ENCODE results near the gene SFT2D3.

The SFT2D3 gene

GRCh38 chr2:127656569-127657231 lies 44.6 kb upstream of the SFT2D3 start:
- TF ChIP-seq POLR2AphosphoS5 (IDR thresholded peaks at IDR 0.05; ENCODE audit: borderline replicate concordance, low read depth, low read length), result no peak
- no peak for TF ChIP-seq FOXP2 (optimal IDR thresholded peaks at IDR 0.05; ENCODE audit: control extremely low read depth, extremely low read length, insufficient read depth)
- TF ChIP-seq EZH2 (IDR thresholded peaks at IDR 0.05), result no peak
- Histone ChIP-seq H3K36me3 (ENCODE audit: insufficient read depth, low read length) (no peaks in the 10 kb centered on the region), H3K4me3 (no peak overlapping the region), H3K9me3 (ENCODE audit: low read depth, low read length) (no peaks in the 10 kb centered on the region), H3K27ac (no peak overlapping the region), H3K9ac (ENCODE audit: insufficient read length) (no peak overlapping the region)
- DNase-seq (ENCODE audit: low read depth, low spot score), result no peak

GRCh38 chr2:127657232-127657595 lies 44.1 kb upstream of the SFT2D3 start:
- Histone ChIP-seq H3K9ac (ENCODE audit: insufficient read length) (no peak overlapping the region), H3K9me3 (ENCODE audit: low read depth, low read length) (no peaks in the 10 kb centered on the region), H3K4me3 (no peak overlapping the region), H3K36me3 (ENCODE audit: insufficient read depth, low read length) (no peaks in the 10 kb centered on the region), H3K27ac (no peak overlapping the region)
- TF ChIP-seq POLR2AphosphoS5 (IDR thresholded peaks at IDR 0.05; ENCODE audit: borderline replicate concordance, low read depth, low read length), result no peak
- no peak for TF ChIP-seq FOXP2 (optimal IDR thresholded peaks at IDR 0.05; ENCODE audit: control extremely low read depth, extremely low read length, insufficient read depth)
- no peak for TF ChIP-seq EZH2 (IDR thresholded peaks at IDR 0.05)
- DNase-seq (ENCODE audit: low read depth, low spot score), result no peak

- TF ChIP-seq FOXP2 (optimal IDR thresholded peaks at IDR 0.05; ENCODE audit: control extremely low read depth, extremely low read length, insufficient read depth), result no peak
- TF ChIP-seq POLR2AphosphoS5 (IDR thresholded peaks at IDR 0.05; ENCODE audit: borderline replicate concordance, low read depth, low read length), result no peak
- no peak for TF ChIP-seq EZH2 (IDR thresholded peaks at IDR 0.05)
- H3K4me3 ChIP-seq, result no peak overlapping the region
- no peak overlapping the region for H3K27ac ChIP-seq
- H3K36me3 ChIP-seq (ENCODE audit: insufficient read depth, low read length), result no peaks in the 10 kb centered on the region
- H3K9me3 ChIP-seq (ENCODE audit: low read depth, low read length), result no peaks in the 10 kb centered on the region
- no peak for DNase-seq (ENCODE audit: low read depth, low spot score)
- no peak overlapping the region for H3K9ac ChIP-seq (ENCODE audit: insufficient read length)
Observed at GRCh38 chr2:127658146-127658545, 43.2 kb upstream of the SFT2D3 start.

DNA sequence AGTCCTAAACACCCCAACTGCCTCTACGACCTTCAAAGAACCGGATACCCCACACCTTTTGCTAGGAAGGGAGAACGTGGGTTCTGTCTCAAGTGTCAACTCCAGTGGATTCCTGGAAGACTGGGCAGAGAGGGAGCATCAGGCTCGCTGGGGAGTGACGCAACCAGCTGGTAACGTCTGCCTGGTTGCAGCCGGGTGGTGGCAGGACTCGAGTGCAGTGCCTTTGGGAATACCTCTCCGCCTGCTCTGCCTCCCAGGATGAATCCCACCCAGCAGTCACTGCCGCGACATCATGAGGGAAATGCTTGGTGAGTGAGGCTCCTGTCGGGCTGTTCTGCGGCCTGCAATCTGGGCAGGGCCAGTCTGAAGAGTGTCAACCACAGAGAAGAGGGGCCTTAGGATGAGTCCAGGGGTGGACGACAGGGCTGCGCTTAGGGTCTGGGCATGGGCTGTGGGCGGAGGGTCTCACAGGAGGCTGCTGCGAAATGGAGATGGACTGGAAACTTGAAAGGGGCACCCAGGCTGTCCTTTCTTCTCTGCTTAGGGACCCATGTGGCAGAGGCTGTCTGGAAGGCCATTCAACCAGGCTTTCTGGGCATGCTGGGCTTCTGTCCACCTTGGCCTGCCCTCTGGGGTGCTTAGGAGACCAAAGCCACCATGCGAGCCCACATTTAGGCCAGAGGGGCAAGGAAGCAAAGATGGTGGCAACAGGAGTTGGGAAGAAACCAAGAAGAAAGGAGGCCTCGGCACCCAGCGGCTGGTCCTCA lies 42.5 kb upstream of the SFT2D3 start:
- Histone ChIP-seq H3K4me3 (no peak overlapping the region), H3K27ac (no peak overlapping the region), H3K36me3 (ENCODE audit: insufficient read depth, low read length) (no peaks in the 10 kb centered on the region), H3K9me3 (ENCODE audit: low read depth, low read length) (no peaks in the 10 kb centered on the region), H3K9ac (ENCODE audit: insufficient read length) (no peak overlapping the region)
- no peak for TF ChIP-seq POLR2AphosphoS5 (IDR thresholded peaks at IDR 0.05; ENCODE audit: borderline replicate concordance, low read depth, low read length)
- no peak for TF ChIP-seq FOXP2 (optimal IDR thresholded peaks at IDR 0.05; ENCODE audit: control extremely low read depth, extremely low read length, insufficient read depth)
- TF ChIP-seq EZH2 (IDR thresholded peaks at IDR 0.05), result no peak
- DNase-seq (ENCODE audit: low read depth, low spot score), result no peak

GRCh38 chr2:127659408-127660290 lies 41.6 kb upstream of the SFT2D3 start:
- Histone ChIP-seq H3K4me3 (no peak overlapping the region), H3K9ac (ENCODE audit: insufficient read length) (no peak overlapping the region), H3K27ac (no peak overlapping the region), H3K36me3 (ENCODE audit: insufficient read depth, low read length) (no peaks in the 10 kb centered on the region), H3K9me3 (ENCODE audit: low read depth, low read length) (no peaks in the 10 kb centered on the region)
- no peak for DNase-seq (ENCODE audit: low read depth, low spot score)
- TF ChIP-seq FOXP2 (optimal IDR thresholded peaks at IDR 0.05; ENCODE audit: control extremely low read depth, extremely low read length, insufficient read depth) (no peak), EZH2 (IDR thresholded peaks at IDR 0.05) (no peak), POLR2AphosphoS5 (IDR thresholded peaks at IDR 0.05; ENCODE audit: borderline replicate concordance, low read depth, low read length) (no peak)

GRCh38 chr2:127660291-127660578 lies 41.1 kb upstream of the SFT2D3 start:
- DNase-seq (ENCODE audit: low read depth, low spot score), result no peak
- H3K4me3 ChIP-seq, result no peak overlapping the region
- no peaks in the 10 kb centered on the region for H3K9me3 ChIP-seq (ENCODE audit: low read depth, low read length)
- no peaks in the 10 kb centered on the region for H3K36me3 ChIP-seq (ENCODE audit: insufficient read depth, low read length)
- no peak for TF ChIP-seq FOXP2 (optimal IDR thresholded peaks at IDR 0.05; ENCODE audit: control extremely low read depth, extremely low read length, insufficient read depth)
- TF ChIP-seq EZH2 (IDR thresholded peaks at IDR 0.05), result no peak
- no peak for TF ChIP-seq POLR2AphosphoS5 (IDR thresholded peaks at IDR 0.05; ENCODE audit: borderline replicate concordance, low read depth, low read length)
- no peak overlapping the region for H3K27ac ChIP-seq
- no peak overlapping the region for H3K9ac ChIP-seq (ENCODE audit: insufficient read length)

DNA sequence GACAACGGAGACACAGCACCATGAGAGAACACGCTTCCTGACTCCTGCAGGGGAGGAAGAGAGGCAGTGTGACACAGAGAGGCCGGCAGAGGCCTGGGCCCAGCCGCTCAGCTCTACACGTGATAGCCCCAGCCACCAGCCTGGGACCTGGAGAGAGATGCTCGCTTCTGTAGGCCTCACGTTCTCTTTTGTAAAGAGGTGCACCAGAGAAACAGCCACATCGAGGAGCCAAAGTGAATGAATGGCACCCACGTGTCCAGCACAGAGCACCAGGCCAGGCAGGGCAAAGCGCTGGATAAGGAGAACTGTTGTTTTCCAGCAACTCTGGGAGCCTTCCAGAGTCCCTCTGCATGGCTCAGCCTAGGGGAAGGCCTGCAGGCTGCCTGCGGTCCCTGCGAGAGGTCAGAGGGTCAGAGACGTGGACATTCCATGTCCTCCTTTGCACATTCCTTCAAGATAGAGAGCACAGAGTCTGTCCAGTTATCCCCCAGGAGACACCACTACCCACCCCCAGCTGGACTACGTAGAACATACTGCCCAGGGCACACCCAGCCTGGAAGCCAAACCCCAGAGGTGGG lies 40.1 kb upstream of the SFT2D3 start:
- H3K36me3 ChIP-seq (ENCODE audit: insufficient read depth, low read length), result no peaks in the 10 kb centered on the region
- no peak for DNase-seq (ENCODE audit: low read depth, low spot score)
- TF ChIP-seq EZH2 (IDR thresholded peaks at IDR 0.05), result no peak
- no peak for TF ChIP-seq FOXP2 (optimal IDR thresholded peaks at IDR 0.05; ENCODE audit: control extremely low read depth, extremely low read length, insufficient read depth)
- no peak for TF ChIP-seq POLR2AphosphoS5 (IDR thresholded peaks at IDR 0.05; ENCODE audit: borderline replicate concordance, low read depth, low read length)
- H3K4me3 ChIP-seq, result no peak overlapping the region
- no peak overlapping the region for H3K27ac ChIP-seq
- no peaks in the 10 kb centered on the region for H3K9me3 ChIP-seq (ENCODE audit: low read depth, low read length)
- H3K9ac ChIP-seq (ENCODE audit: insufficient read length), result no peak overlapping the region
